ENCODE data around the gene LIMA1.
A peak's percentile ranks its signal among the peaks of the same experiment; 100 is the strongest.
"Not testable (repeated sequence)": the region's sequence is repeated elsewhere in the genome, so short reads cannot be mapped to it uniquely, and the experiment has no call there.

LIMA1 gene

GRCh38 chr12:50283229-50283923, at the start of gene LIMA1:
Gene LIMA1, minus strand, starts transcription at chr12:50283520. Its CDS starts 34,769 bp downstream, at chr12:50248751.
- DNase-seq, result peak; percentile 40 to 80

GRCh38 chr12:50331745-50332144, 48.4 kb upstream of the LIMA1 start:
- no peak for DNase-seq

- DNase-seq, result not testable (repeated sequence)
Measured at GRCh38 chr12:50328664-50329063, 45.3 kb upstream of the LIMA1 start.

GRCh38 chr12:50326590-50327284, 43.4 kb upstream of the LIMA1 start:
- DNase-seq, result peak in 1 of 2 experiments; percentile 4

- no peak for DNase-seq
Measured at GRCh38 chr12:50325890-50326391, 42.6 kb upstream of the LIMA1 start.

- DNase-seq, result not testable (repeated sequence)
Measured at GRCh38 chr12:50324770-50325169, 41.5 kb upstream of the LIMA1 start.

GRCh38 chr12:50324077-50324476, 40.8 kb upstream of the LIMA1 start:
- DNase-seq, result not testable (repeated sequence)

- DNase-seq, result no peak
Measured at GRCh38 chr12:50322206-50322605, 38.9 kb upstream of the LIMA1 start.

- DNase-seq, result no peak
Measured at GRCh38 chr12:50317203-50317602, 33.9 kb upstream of the LIMA1 start.

GRCh38 chr12:50315803-50316202, 32.5 kb upstream of the LIMA1 start:
- no peak for DNase-seq

GRCh38 chr12:50314636-50315312, 31.5 kb upstream of the LIMA1 start:
- DNase-seq, result peak; percentile 12 to 28

- not testable (repeated sequence) for DNase-seq
Measured at GRCh38 chr12:50313971-50314370, 30.7 kb upstream of the LIMA1 start.

- DNase-seq, result no peak
Measured at GRCh38 chr12:50313256-50313931, 30.1 kb upstream of the LIMA1 start.

- DNase-seq, result not testable (repeated sequence)
Measured at GRCh38 chr12:50311858-50312609, 28.7 kb upstream of the LIMA1 start.

GRCh38 chr12:50309950-50310349, 26.6 kb upstream of the LIMA1 start:
- DNase-seq, result no peak

GRCh38 chr12:50302686-50303085, 19.4 kb upstream of the LIMA1 start:
- DNase-seq, result no peak

- DNase-seq, result no peak
Measured at GRCh38 chr12:50297996-50298395, 14.7 kb upstream of the LIMA1 start.

GRCh38 chr12:50297027-50297426, 13.7 kb upstream of the LIMA1 start:
- no peak for DNase-seq

GRCh38 chr12:50296554-50296953, 13.2 kb upstream of the LIMA1 start:
- DNase-seq, result no peak

GRCh38 chr12:50291377-50291776, 8.1 kb upstream of the LIMA1 start:
- DNase-seq, result no peak

- DNase-seq, result not testable (repeated sequence)
Measured at GRCh38 chr12:50290692-50291091, 7.4 kb upstream of the LIMA1 start.

GRCh38 chr12:50287271-50287670, 4.0 kb upstream of the LIMA1 start:
- no peak for DNase-seq

Data from SHP77 (cell line).